ENCODE results near the gene APBB2.

GRCh38 chr4:40789031-40789430 is 425.3 kb downstream of the APBB2 start:
- no peak for TF ChIP-seq POLR2A (IDR thresholded peaks at IDR 0.05; ENCODE audit: control extremely low read depth in 1 of 2, low read depth in 2 of 2, low read length in 2 of 2)
- TF ChIP-seq KDM1A (IDR thresholded peaks at IDR 0.05; ENCODE audit: borderline replicate concordance, low read length), result no peak

Measured in H1 (cell line).